ENCODE data around the gene NCSTN.

- TF ChIP-seq POLR2AphosphoS5 (IDR thresholded peaks at IDR 0.05; ENCODE audit: low read depth, low read length) (no peak), SIN3A (IDR thresholded peaks at IDR 0.05; ENCODE audit: borderline replicate concordance, insufficient read depth, low read depth, low read length) (no peak), CTCF (IDR thresholded peaks at IDR 0.05) (no peak), REST (IDR thresholded peaks at IDR 0.05; ENCODE audit: insufficient read depth in 1 of 2, low read depth in 2 of 2, low read length in 1 of 2) (no peak)
These were observed 64.9 kb downstream of the NCSTN start for GRCh38 chr1:160407839-160408801.

All from Panc1 (cell line).